Gastrocnemius medialis (tissue), 4 donors: ENCODE measurements around the gene KATNB1. TPM values are rescaled to one million over a fixed set of nuclear protein-coding genes. Genes with fewer than 3 reads are reported as not detected.

Experiments
- ATAC-seq, 2 donors: fragments of 150-250 bp; one replicate each; pipeline ENCODE4 v1.9.1; 2016
- DNase-seq, 2 donors: peaks; one replicate each; pipeline ENCODE4 v3.0.0-alpha.2; 2019
- H3K27ac ChIP-seq, 4 donors: fragments of 200-600 bp; sonication (generic); 1 replicate in 1 of 4; 2 replicates in 3 of 4; pipeline ENCODE4 v1.5.1; 2016 to 2018; ENCODE audit warnings: mild to moderate bottlenecking in 2 of 4, moderate library complexity in 1 of 4
- H3K27me3 ChIP-seq, 3 donors: fragments of 200-600 bp; sonication (generic) in 2 of 3; 1 replicate in 1 of 3; 2 replicates in 2 of 3; pipeline versions ENCODE4 v1.5.1 to v1.6.0; 2016 to 2019; ENCODE audit warnings: mild to moderate bottlenecking in 1 of 3, moderate library complexity in 1 of 3
- H3K36me3 ChIP-seq, 2 donors: fragments of 200-600 bp; sonication (generic) in 1 of 2; one replicate each; pipeline ENCODE4 v1.5.1; 2017 to 2018
- H3K4me1 ChIP-seq, 2 donors: fragments of 200-600 bp; sonication (generic) in 1 of 2; one replicate each; pipeline ENCODE4 v1.5.1; 2016 to 2017; ENCODE audit warnings: mild to moderate bottlenecking in 2 of 2
- H3K4me3 ChIP-seq, 4 donors: fragments of 200-600 bp; sonication (generic) in 3 of 4; 1 replicate in 1 of 4; 2 replicates in 3 of 4; pipeline ENCODE4 v1.5.1; 2016 to 2019; ENCODE audit warnings: mild to moderate bottlenecking in 2 of 4
- H3K9me3 ChIP-seq, 3 donors: fragments of 200-600 bp; sonication (generic) in 2 of 3; 1 replicate in 1 of 3; 2 replicates in 2 of 3; pipeline ENCODE4 v1.5.1; 2016 to 2019
- CTCF ChIP-seq, 5 experiments: fragments of 450-650 bp in 3 of 5; fragments of 200-600 bp in 2 of 5; sonication (generic) in 2 of 5; IDR thresholded peaks in 4 of 5; conservative IDR thresholded peaks in 1 of 5; 1 replicate in 4 of 5; 2 replicates in 1 of 5; pipeline ENCODE4 v1.5.1; 2016 to 2019; ENCODE audit warnings: antibody characterized with exemption in 5 of 5, mild to moderate bottlenecking in 3 of 5, moderate library complexity in 3 of 5
- POLR2A ChIP-seq, 2 donors: fragments of 450-650 bp; IDR thresholded peaks; one replicate each; pipeline ENCODE4 v1.6.1; 2017; ENCODE audit warnings: antibody characterized with exemption in 2 of 2, mild to moderate bottlenecking in 2 of 2, moderate library complexity in 2 of 2
- in situ Hi-C, 4 donors: fragments of 200-750 bp; cut with MboI; loops; one replicate each; pipeline versions ENCODE4 v1.15.0 to v1.8.0; 2017; ENCODE audit warnings: low sequenced_read_pairs in 4 of 4
- intact Hi-C: fragments of 100-400 bp; cut with DNase I; formaldehyde crosslinking; loops from one replicate; pipeline ENCODE4 v1.15.1; 2023; ENCODE audit warnings: low total_unique reads
- total RNA-seq, 4 donors: library from RNA; depleted of rRNA; stranded (reverse); fragments of >200 nt; gene quantifications; one replicate each; pipeline versions ENCODE4 v1.1.0 to v1.2.3, GENCODE V29; 2016

The KATNB1 gene
- total RNA-seq, 4 donors from 2014 or later = 10.7 to 18.0 (median 14.2) TPM

- ATAC-seq = no peak
- H3K27me3 ChIP-seq = no peaks in the 10 kb centered on the region
- H3K27ac ChIP-seq = no peak overlapping the region
- in situ Hi-C loops = loop anchor here in 2 of 4 donors (25.0 kb wide), 2 partner anchors 286 to 289 kb away; partner anchors contain the start of genes CIAPIN1 (in 1 of the 2), COQ9 (in 1 of the 2), USB1 (in 1 of the 2) and ZNF319 (in 1 of the 2)
- H3K4me1 ChIP-seq = no peaks in the 10 kb centered on the region
- H3K36me3 ChIP-seq = no peaks in the 10 kb centered on the region
- no peak for TF ChIP-seq CTCF (IDR thresholded peaks at IDR 0.05 in 4 of 5, conservative IDR thresholded peaks at IDR 0.05 in 1 of 5)
- no peak for TF ChIP-seq POLR2A (IDR thresholded peaks at IDR 0.05)
- no peak for DNase-seq
- intact Hi-C loops = no loop called here
- no peaks in the 10 kb centered on the region for H3K9me3 ChIP-seq
- no peak overlapping the region for H3K4me3 ChIP-seq
Measured at GRCh38 chr16:57725976-57726375, 9.6 kb upstream of the KATNB1 start.

GRCh38 chr16:57726433-57726947, 9.1 kb upstream of the KATNB1 start:
- Histone ChIP-seq H3K36me3 (no peaks in the 10 kb centered on the region), H3K9me3 (no peaks in the 10 kb centered on the region), H3K4me3 (no peak overlapping the region), H3K4me1 (no peaks in the 10 kb centered on the region), H3K27me3 (no peaks in the 10 kb centered on the region), H3K27ac (no peak overlapping the region)
- ATAC-seq = no peak
- TF ChIP-seq CTCF (IDR thresholded peaks at IDR 0.05 in 4 of 5, conservative IDR thresholded peaks at IDR 0.05 in 1 of 5) (no peak), POLR2A (IDR thresholded peaks at IDR 0.05) (no peak)
- in situ Hi-C loops = loop anchor here in 2 of 4 donors (25.0 kb wide), 2 partner anchors 286 to 289 kb away; partner anchors contain the start of genes CIAPIN1 (in 1 of the 2), COQ9 (in 1 of the 2), USB1 (in 1 of the 2) and ZNF319 (in 1 of the 2)
- no peak for DNase-seq
- intact Hi-C loops = no loop called here

- Histone ChIP-seq H3K9me3 (no peaks in the 10 kb centered on the region), H3K27me3 (no peaks in the 10 kb centered on the region), H3K36me3 (no peaks in the 10 kb centered on the region), H3K4me3 (no peak overlapping the region), H3K4me1 (no peaks in the 10 kb centered on the region), H3K27ac (no peak overlapping the region)
- TF ChIP-seq CTCF (IDR thresholded peaks at IDR 0.05 in 4 of 5, conservative IDR thresholded peaks at IDR 0.05 in 1 of 5) = no peak
- TF ChIP-seq POLR2A (IDR thresholded peaks at IDR 0.05) = no peak
- intact Hi-C loops = no loop called here
- ATAC-seq (no peak), DNase-seq (no peak)
- in situ Hi-C loops = loop anchor here in 2 of 4 donors (25.0 kb wide), 2 partner anchors 285 to 290 kb away; partner anchors contain the start of genes CIAPIN1 (in 1 of the 2), COQ9 (in 1 of the 2), USB1 (in 1 of the 2) and ZNF319 (in 1 of the 2)
Measured at GRCh38 chr16:57727610-57728009, 8.0 kb upstream of the KATNB1 start.

- TF ChIP-seq POLR2A (IDR thresholded peaks at IDR 0.05) (no peak), CTCF (IDR thresholded peaks at IDR 0.05 in 4 of 5, conservative IDR thresholded peaks at IDR 0.05 in 1 of 5) (no peak)
- intact Hi-C loops = no loop called here
- DNase-seq (no peak), ATAC-seq (no peak)
- in situ Hi-C loops = loop anchor here in 2 of 4 donors (25.0 kb wide), 2 partner anchors 284 to 291 kb away; partner anchors contain the start of genes CIAPIN1 (in 1 of the 2), COQ9 (in 1 of the 2), USB1 (in 1 of the 2) and ZNF319 (in 1 of the 2)
- no peaks in the 10 kb centered on the region for H3K4me1 ChIP-seq
- no peak overlapping the region for H3K27ac ChIP-seq
- no peaks in the 10 kb centered on the region for H3K9me3 ChIP-seq
- no peaks in the 10 kb centered on the region for H3K27me3 ChIP-seq
- no peak overlapping the region for H3K4me3 ChIP-seq
- H3K36me3 ChIP-seq = no peaks in the 10 kb centered on the region
Measured at GRCh38 chr16:57728336-57729181, 7.0 kb upstream of the KATNB1 start.
